Measurements from ENCODE around the gene CARD9. TPM values are rescaled to one million over a fixed set of nuclear protein-coding genes. Genes with fewer than 3 reads are reported as not detected.

CARD9 gene
- polyA plus RNA-seq, 1 of the 3 experiments (the other 2 are of a cell fraction) = 1.1 TPM

DNA sequence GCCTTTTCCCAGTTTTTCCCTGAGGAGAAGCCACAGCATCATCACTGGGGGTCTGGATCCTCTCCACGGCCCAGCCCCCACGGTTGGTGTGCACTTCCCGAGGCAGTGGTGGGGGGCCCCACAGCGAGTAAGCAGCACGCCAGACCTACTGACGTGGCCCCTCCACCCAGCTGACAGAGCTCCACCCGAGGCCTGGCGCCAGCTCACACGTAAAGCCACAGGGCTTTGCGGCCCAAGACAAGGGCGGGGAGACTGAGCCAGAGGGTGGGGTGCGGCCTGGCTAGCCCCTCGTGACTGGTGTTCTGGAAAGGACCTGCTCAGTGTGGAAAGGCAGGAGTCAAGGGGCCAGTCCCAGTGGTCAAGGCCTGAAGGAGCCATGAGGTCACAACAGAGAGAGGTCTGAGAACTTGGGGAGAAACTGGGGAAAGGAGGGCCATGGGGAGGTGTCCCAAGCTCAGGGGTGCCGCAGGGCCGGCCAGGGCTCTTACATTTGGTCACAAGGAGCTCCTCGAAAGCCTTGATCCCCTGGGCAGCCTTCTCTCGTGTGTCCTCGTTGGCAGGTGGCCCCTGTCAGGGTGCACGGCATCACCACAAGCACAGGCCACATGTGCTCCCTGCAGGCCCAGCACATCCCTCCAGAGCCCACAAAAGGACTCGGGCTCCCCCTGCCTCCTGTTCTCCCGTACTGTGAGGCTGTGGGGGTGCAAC lies 21.0 kb upstream of the CARD9 start:
- no peaks in the 10 kb centered on the region for H3F3A ChIP-seq (replicated peaks; ENCODE audit: insufficient read depth)
- no peaks in the 10 kb centered on the region for H3K9me3 ChIP-seq
- no peaks in the 10 kb centered on the region for H3K27me3 ChIP-seq (ENCODE audit: insufficient read depth)
- no peak overlapping the region for H3K4me2 ChIP-seq
- H3K79me2 ChIP-seq (ENCODE audit: insufficient read depth) = peaks cover 37% of the 10 kb centered on the region
- ChIA-PET POLR2A (interaction anchor here (1.1 kb wide), 1 partner anchor 12 kb away, joined by 3 read pairs; no protein-coding TSS in a partner anchor), CTCF (interaction anchor here (0.8 kb wide), 1 partner anchor 21 kb away, joined by 3 read pairs; the partner anchor contains the start of gene CARD9)
- peaks cover 34 to 78% of the 10 kb centered on the region in 2 experiments for H3K36me3 ChIP-seq (replicated peaks in 1 of 2; ENCODE audit: control insufficient read depth in 1 of 2, insufficient read depth in 2 of 2, low read length in 1 of 2)
- TF ChIP-seq SIN3A (IDR thresholded peaks at IDR 0.05; ENCODE audit: borderline replicate concordance, low read depth, low read length) = no peak
- TF ChIP-seq, protein P1, sequence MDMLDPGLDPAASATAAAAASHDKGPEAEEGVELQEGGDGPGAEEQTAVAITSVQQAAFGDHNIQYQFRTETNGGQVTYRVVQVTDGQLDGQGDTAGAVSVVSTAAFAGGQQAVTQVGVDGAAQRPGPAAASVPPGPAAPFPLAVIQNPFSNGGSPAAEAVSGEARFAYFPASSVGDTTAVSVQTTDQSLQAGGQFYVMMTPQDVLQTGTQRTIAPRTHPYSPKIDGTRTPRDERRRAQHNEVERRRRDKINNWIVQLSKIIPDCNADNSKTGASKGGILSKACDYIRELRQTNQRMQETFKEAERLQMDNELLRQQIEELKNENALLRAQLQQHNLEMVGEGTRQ (IDR thresholded peaks at IDR 0.05; ENCODE audit: borderline replicate concordance, low read depth, low read length) = no peak
- TF ChIP-seq, protein P2, sequence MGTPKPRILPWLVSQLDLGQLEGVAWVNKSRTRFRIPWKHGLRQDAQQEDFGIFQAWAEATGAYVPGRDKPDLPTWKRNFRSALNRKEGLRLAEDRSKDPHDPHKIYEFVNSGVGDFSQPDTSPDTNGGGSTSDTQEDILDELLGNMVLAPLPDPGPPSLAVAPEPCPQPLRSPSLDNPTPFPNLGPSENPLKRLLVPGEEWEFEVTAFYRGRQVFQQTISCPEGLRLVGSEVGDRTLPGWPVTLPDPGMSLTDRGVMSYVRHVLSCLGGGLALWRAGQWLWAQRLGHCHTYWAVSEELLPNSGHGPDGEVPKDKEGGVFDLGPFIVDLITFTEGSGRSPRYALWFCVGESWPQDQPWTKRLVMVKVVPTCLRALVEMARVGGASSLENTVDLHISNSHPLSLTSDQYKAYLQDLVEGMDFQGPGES (IDR thresholded peaks at IDR 0.05; ENCODE audit: low read depth, low read length) = no peak
- no peak for TF ChIP-seq FOSL2 (IDR thresholded peaks at IDR 0.05; ENCODE audit: borderline replicate concordance, low read depth)
- TF ChIP-seq, protein P3, sequence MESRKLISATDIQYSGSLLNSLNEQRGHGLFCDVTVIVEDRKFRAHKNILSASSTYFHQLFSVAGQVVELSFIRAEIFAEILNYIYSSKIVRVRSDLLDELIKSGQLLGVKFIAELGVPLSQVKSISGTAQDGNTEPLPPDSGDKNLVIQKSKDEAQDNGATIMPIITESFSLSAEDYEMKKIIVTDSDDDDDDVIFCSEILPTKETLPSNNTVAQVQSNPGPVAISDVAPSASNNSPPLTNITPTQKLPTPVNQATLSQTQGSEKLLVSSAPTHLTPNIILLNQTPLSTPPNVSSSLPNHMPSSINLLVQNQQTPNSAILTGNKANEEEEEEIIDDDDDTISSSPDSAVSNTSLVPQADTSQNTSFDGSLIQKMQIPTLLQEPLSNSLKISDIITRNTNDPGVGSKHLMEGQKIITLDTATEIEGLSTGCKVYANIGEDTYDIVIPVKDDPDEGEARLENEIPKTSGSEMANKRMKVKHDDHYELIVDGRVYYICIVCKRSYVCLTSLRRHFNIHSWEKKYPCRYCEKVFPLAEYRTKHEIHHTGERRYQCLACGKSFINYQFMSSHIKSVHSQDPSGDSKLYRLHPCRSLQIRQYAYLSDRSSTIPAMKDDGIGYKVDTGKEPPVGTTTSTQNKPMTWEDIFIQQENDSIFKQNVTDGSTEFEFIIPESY (IDR thresholded peaks at IDR 0.05; ENCODE audit: borderline replicate concordance, low read depth) = no peak
- no peak for TF ChIP-seq FOXJ3 (CRISPR knock-in tag; IDR thresholded peaks at IDR 0.05)
- no peak for TF ChIP-seq POLR2AphosphoS5 (IDR thresholded peaks at IDR 0.05; ENCODE audit: low read depth, low read length)
- no peak for TF ChIP-seq RFX5 (IDR thresholded peaks at IDR 0.05; ENCODE audit: low read length)
- 95% methylated on average over 8 of the region's 21 CpGs for WGBS (ENCODE audit: low lambda C conversion rate)
- no peak for DNase-seq
- no peak overlapping the region for H3K27ac ChIP-seq (ENCODE audit: low read depth in 2 of 2, low read length in 1 of 2)
- H4K20me1 ChIP-seq (ENCODE audit: insufficient read depth) = peaks cover 5% of the 10 kb centered on the region; the same call in 1 of the 2 replicates
- no peak overlapping the region for H3K9ac ChIP-seq
- peaks cover 3 to 13% of the 10 kb centered on the region in 2 experiments; a peak in 2 of 4 replicates for H3K4me1 ChIP-seq (ENCODE audit: control insufficient read depth in 1 of 2, insufficient read depth in 2 of 2, low read depth in 1 of 2, low read length in 1 of 2)
- no peak overlapping the region for H2AFZ ChIP-seq (ENCODE audit: low read depth)
- no peak overlapping the region for H3K4me3 ChIP-seq (ENCODE audit: low read depth in 2 of 2, low read length in 1 of 2)
- no peaks in the 10 kb centered on the region for H3K9me2 ChIP-seq

DNA sequence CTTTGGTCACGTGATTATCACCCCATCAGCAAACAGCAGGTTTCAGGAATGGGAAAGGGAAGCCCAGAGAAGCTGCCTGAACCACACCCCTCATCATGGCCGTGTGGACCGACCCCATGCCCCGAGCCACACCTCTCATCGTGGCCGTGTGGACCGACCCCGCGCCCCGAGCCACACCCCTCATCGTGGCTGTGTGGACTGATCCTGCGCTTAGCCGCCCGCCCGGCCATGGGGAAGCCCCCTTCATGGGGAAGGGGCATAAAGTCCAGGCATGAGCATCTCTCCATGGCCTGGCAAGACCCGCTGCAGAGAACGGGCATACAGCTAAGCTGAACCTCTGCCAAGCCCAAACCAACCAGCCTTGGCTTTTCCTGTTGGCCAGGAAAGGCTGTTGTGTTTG lies 20.1 kb upstream of the CARD9 start:
- Histone ChIP-seq H3F3A (replicated peaks; ENCODE audit: insufficient read depth) (peaks cover 4% of the 10 kb centered on the region), H3K36me3 (replicated peaks in 1 of 2; ENCODE audit: control insufficient read depth in 1 of 2, insufficient read depth in 2 of 2, low read length in 1 of 2) (peaks cover 34 to 83% of the 10 kb centered on the region in 2 experiments), H3K9me2 (no peaks in the 10 kb centered on the region), H3K27me3 (ENCODE audit: insufficient read depth) (no peaks in the 10 kb centered on the region), H3K4me2 (no peak overlapping the region), H3K27ac (ENCODE audit: low read depth in 2 of 2, low read length in 1 of 2) (no peak overlapping the region; a peak in 1 of 4 replicates), H3K79me2 (ENCODE audit: insufficient read depth) (peaks cover 28% of the 10 kb centered on the region), H3K9me3 (no peaks in the 10 kb centered on the region), H3K4me3 (ENCODE audit: low read depth in 2 of 2, low read length in 1 of 2) (no peak overlapping the region), H3K4me1 (ENCODE audit: control insufficient read depth in 1 of 2, insufficient read depth in 2 of 2, low read depth in 1 of 2, low read length in 1 of 2) (peaks cover under 1 to 5% of the 10 kb centered on the region in 2 experiments; a peak in 2 of 4 replicates), H4K20me1 (ENCODE audit: insufficient read depth) (peaks cover 2% of the 10 kb centered on the region; the same call in 1 of the 2 replicates), H3K9ac (no peak overlapping the region), H2AFZ (ENCODE audit: low read depth) (no peak overlapping the region)
- WGBS (ENCODE audit: low lambda C conversion rate) = 98% methylated on average over 17 of the region's 17 CpGs
- no peak for DNase-seq
- TF ChIP-seq FOSL2 (IDR thresholded peaks at IDR 0.05; ENCODE audit: borderline replicate concordance, low read depth) (no peak), EP300 (IDR thresholded peaks at IDR 0.05; ENCODE audit: borderline replicate concordance in 1 of 2, low read depth in 1 of 2, low read length in 1 of 2) (no peak), SIN3A (IDR thresholded peaks at IDR 0.05; ENCODE audit: borderline replicate concordance, low read depth, low read length) (no peak), ELF1 (IDR thresholded peaks at IDR 0.05) (no peak)
- CTCF ChIA-PET = interaction anchor here (0.6 to 3.1 kb wide), 5 partner anchors 12 to 81 kb away, joined by 3 to 11 read pairs (median 3); partner anchors contain the start of genes CARD9 and DNLZ
- POLR2A ChIA-PET = interaction anchor here (0.9 to 1.1 kb wide), 2 partner anchors 11 to 20 kb away, joined by 3 read pairs; partner anchors contain the start of gene CARD9

All from SK-N-SH (cell line).